GM21737 (cell line): Measurements from ENCODE around the gene EML3.
A peak's percentile ranks its signal among the peaks of the same experiment; 100 is the strongest.
"Not testable (repeated sequence)": the region's sequence is repeated elsewhere in the genome, so short reads cannot be mapped to it uniquely, and the experiment has no call there.

Experiments
- ATAC-seq: cut with Tn5 transposase; IDR thresholded peaks from one replicate; pipeline ENCODE4 v1.9.1; 2021; ENCODE audit warnings: mild to moderate bottlenecking, moderate library complexity; ENCODE audit not compliant: unreplicated experiment

The EML3 gene, protein sequence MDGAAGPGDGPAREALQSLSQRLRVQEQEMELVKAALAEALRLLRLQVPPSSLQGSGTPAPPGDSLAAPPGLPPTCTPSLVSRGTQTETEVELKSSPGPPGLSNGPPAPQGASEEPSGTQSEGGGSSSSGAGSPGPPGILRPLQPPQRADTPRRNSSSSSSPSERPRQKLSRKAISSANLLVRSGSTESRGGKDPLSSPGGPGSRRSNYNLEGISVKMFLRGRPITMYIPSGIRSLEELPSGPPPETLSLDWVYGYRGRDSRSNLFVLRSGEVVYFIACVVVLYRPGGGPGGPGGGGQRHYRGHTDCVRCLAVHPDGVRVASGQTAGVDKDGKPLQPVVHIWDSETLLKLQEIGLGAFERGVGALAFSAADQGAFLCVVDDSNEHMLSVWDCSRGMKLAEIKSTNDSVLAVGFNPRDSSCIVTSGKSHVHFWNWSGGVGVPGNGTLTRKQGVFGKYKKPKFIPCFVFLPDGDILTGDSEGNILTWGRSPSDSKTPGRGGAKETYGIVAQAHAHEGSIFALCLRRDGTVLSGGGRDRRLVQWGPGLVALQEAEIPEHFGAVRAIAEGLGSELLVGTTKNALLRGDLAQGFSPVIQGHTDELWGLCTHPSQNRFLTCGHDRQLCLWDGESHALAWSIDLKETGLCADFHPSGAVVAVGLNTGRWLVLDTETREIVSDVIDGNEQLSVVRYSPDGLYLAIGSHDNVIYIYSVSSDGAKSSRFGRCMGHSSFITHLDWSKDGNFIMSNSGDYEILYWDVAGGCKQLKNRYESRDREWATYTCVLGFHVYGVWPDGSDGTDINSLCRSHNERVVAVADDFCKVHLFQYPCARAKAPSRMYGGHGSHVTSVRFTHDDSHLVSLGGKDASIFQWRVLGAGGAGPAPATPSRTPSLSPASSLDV

DNA sequence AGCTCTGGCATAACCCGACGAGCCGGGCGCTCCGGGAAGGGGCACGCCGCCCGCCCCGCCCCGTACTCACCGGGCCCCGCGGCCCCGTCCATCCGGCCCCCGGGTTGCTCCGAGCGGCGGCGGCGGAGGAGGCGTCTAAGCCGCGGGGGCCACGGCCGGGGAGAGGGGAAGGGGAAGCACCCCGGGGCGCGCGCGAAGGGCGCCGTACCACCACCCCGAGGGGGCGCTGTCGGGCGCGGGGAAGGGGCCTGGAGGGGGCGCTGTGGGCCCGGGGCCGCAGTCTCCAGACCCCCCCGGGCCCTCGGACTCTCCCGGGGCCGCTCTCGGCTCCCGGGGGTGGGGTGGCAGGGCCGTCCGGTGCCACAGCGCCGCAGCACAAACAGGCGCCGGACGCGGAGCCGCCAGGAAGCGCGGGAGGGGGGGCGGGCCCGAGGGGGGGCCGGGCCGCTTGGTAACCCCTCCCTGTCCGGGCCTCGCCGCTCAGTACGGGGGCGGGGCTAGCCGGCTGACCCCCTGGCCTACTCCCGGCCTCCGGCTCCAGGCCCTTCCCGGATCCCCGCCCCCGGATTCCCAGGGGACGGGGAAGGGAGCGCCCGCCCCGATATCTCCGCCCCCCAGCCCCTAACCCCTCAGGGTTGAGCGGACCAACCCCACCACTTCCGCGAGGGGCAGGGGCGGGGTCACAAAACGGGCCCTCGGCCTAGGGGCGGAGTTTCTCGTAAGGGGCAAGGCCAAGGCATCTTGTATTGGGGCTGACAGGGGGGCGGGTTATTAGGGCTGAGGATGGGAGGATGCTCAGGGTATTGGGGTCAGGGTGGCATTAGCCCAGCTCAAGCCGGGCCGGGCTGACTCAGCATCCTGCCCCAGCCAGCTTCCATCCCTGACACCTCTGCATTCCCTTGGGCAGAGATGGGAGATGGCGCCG is at the start of gene EML3, which contains the start of gene ROM1:
Gene EML3 (minus strand): TSS at position 410 of the 925 bp plus-strand sequence. CDS start 318 bp downstream, at position 92.
Gene ROM1 (plus strand): TSS at position 892 of the 925 bp plus-strand sequence. CDS start 25 bp downstream, at position 917.
- peak; percentile 53 for ATAC-seq

- ATAC-seq = no peak
These were observed 44.3 kb upstream of the EML3 start for GRCh38 chr11:62656796-62657429.

- ATAC-seq = no peak
These were observed 41.7 kb upstream of the EML3 start for GRCh38 chr11:62654297-62654696.

GRCh38 chr11:62652161-62653006 is 39.8 kb upstream of the EML3 start:
- peak; percentile 15 for ATAC-seq

GRCh38 chr11:62650283-62650682 is 37.7 kb upstream of the EML3 start:
- ATAC-seq = not testable (repeated sequence)

GRCh38 chr11:62649486-62649885 is 36.9 kb upstream of the EML3 start:
- no peak for ATAC-seq

- ATAC-seq = no peak
These were observed 36.4 kb upstream of the EML3 start for GRCh38 chr11:62648967-62649364.

GRCh38 chr11:62648185-62648966 is 35.8 kb upstream of the EML3 start:
- ATAC-seq = no peak

DNA sequence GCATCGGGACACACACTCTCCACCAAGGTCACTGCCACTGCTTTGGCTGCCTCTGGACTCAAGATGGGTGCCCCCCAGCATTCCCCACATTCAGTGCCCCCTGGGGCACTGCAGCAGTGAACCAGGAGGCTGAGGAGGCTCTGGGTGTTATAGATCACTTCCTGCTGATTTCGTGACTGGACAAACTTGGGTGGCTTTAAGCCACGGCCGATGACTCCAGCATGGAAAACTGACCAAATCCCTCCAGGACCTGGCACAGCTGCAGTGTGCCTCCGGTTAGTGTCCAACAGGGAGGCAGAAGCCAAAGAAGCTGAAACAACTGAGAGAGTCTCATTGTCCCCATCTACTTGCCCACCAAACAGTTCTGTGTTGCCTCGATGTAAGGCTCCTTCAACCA is 35.0 kb upstream of the EML3 start:
- no peak for ATAC-seq

GRCh38 chr11:62646825-62647608 is 34.4 kb upstream of the EML3 start:
- no peak for ATAC-seq

GRCh38 chr11:62645946-62646824 is 33.6 kb upstream of the EML3 start, which contains the start of gene GANAB:
GANAB (minus strand) TSS chr11:62646613; CDS start chr11:62646599, 14 bp downstream.
- peak; percentile 82 for ATAC-seq

DNA sequence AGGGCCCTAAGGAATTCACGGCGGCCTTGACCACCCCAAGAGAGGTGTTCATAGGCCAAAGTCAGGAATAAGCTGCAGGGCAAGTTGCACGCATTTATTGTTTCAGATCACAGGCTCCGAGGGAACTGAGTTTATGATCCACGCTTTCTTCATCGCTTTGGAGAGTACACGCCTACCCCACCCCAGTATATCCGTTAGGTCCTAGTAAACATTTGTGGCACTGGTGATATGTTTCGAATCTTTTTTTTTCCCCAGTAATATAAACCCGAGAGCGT is 33.0 kb upstream of the EML3 start:
- no peak for ATAC-seq

DNA sequence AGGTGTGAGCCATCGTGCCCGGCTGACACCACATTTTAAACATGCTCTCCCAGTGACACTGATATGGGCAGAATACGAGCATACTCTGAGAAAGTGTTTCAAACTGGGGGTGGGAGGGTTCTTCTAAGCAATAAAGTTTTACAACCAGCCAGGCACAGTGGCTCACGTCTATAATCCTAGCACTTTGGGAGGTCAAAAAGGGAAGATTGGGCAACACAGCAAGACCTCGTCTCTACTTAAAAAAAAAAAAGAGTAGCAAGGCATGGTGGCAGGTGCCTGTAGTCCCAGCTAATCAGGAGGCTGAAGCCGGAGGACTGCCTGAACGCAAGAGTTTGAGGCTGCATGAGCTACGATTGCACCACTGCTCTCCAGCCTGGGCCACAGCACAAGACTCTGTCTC is 31.6 kb upstream of the EML3 start:
- ATAC-seq = no peak

- no peak for ATAC-seq
These were observed 19.9 kb upstream of the EML3 start for GRCh38 chr11:62632492-62632891.

GRCh38 chr11:62627713-62628112 is 15.1 kb upstream of the EML3 start:
- no peak for ATAC-seq

GRCh38 chr11:62622476-62623089 is 10.0 kb upstream of the EML3 start:
- no peak for ATAC-seq
